K562 (cell line): ENCODE results near the gene AKT3. TPM values are rescaled to one million over a fixed set of nuclear protein-coding genes. Genes with fewer than 3 reads are reported as not detected.

ENCODE experiments used
- BACH1 ChIP-seq: fragments of 200-800 bp; sonication (Bioruptor generic); IDR thresholded peaks from 2 replicates; pipeline ENCODE4 v1.6.1; 2016; ENCODE audit warnings: missing genetic modification characterization, missing compliant biosample characterization
- CBFA2T3 ChIP-seq: fragments of 450-650 bp; IDR thresholded peaks from 2 replicates; pipeline ENCODE4 v1.6.1; 2017
- CBX5 ChIP-seq: IDR thresholded peaks from 2 replicates; pipeline ENCODE4 v1.6.1; 2014; ENCODE audit warnings: low read depth, borderline replicate concordance
- DMBX1 ChIP-seq: fragments of 250-450 bp; sonication (Bioruptor Pico); IDR thresholded peaks from 2 replicates; pipeline ENCODE4 v1.8.0; 2022; ENCODE audit warnings: inconsistent platforms, mild to moderate bottlenecking, moderate library complexity, borderline replicate concordance
- RBM34 ChIP-seq: fragments of 200-400 bp; formaldehyde crosslinking; IDR thresholded peaks from 2 replicates; pipeline ENCODE4 v1.6.1; 2018; ENCODE audit warnings: low read length, borderline replicate concordance; ENCODE audit not compliant: insufficient read depth
- ZNF830 ChIP-seq: fragments of 250-450 bp; sonication (Bioruptor Pico); IDR thresholded peaks from 2 replicates; pipeline ENCODE4 v1.5.0; 2021; ENCODE audit warnings: mild to moderate bottlenecking
- polyA plus RNA-seq, 8 experiments: library from polyadenylated mRNA; depleted of rRNA in 4 of 8; stranded (reverse) in 5 of 8; unstranded in 3 of 8; fragments of >200 nt; fragmentation: Nextera tagmentation in 2 of 8; fragmentation: Illumina TruSeq in 1 of 8; extraction: Ambion mirVana in 2 of 8; extraction: Trizol in 1 of 8; gene quantifications; 2 replicates each; pipeline versions ENCODE4 v1.2.1 to v1.2.3, GENCODE V29; 2011 to 2014; ENCODE audit warnings: inconsistent platforms in 1 of 8, missing spikeins in 1 of 8
- total RNA-seq, 7 experiments: library from RNA; depleted of rRNA in 6 of 7; stranded (reverse); fragments of >200 nt in 6 of 7; fragmentation: Illumina TruSeq in 2 of 7; extraction: Trizol in 2 of 7; gene quantifications; 2 replicates each; pipeline versions ENCODE4 v1.2.1 to v1.2.3, GENCODE V29; 2011 to 2021; ENCODE audit warnings: low replicate concordance in 1 of 7
- TF ChIP-seq, protein P1 (sequence below), 2 experiments: fragments of 450-650 bp in 1 of 2; IDR thresholded peaks; 2 replicates each; pipeline ENCODE4 v1.6.1; 2011 to 2017; ENCODE audit warnings: low read depth in 2 of 2, antibody characterized with exemption in 1 of 2, borderline replicate concordance in 1 of 2, low read length in 1 of 2, mild to moderate bottlenecking in 1 of 2, mixed read lengths in 1 of 2; ENCODE audit not compliant: control insufficient read depth in 1 of 2
- TF ChIP-seq, protein P2 (sequence below): fragments of 200-400 bp; formaldehyde crosslinking; IDR thresholded peaks from 2 replicates; pipeline ENCODE4 v1.6.1; 2017; ENCODE audit warnings: mild to moderate bottlenecking, low read depth, low read length, moderate library complexity
- TF ChIP-seq, protein P3 (sequence below), 2 experiments: fragments of 450-650 bp in 1 of 2; sonication (generic) in 1 of 2; formaldehyde crosslinking in 1 of 2; IDR thresholded peaks; 2 replicates each; pipeline versions ENCODE4 v1.7.1 to v1.9.0; 2016 to 2022; ENCODE audit warnings: inconsistent platforms in 1 of 2, mild to moderate bottlenecking in 1 of 2, missing genetic modification reagents in 1 of 2

AKT3 gene
- total and polyA plus RNA-seq, 9 of the 15 experiments (the other 6 are each of a cell fraction or from before 2014, with no cell fraction given): 0.04 to 0.54 (median 0.18) TPM; not detected in 1

DNA sequence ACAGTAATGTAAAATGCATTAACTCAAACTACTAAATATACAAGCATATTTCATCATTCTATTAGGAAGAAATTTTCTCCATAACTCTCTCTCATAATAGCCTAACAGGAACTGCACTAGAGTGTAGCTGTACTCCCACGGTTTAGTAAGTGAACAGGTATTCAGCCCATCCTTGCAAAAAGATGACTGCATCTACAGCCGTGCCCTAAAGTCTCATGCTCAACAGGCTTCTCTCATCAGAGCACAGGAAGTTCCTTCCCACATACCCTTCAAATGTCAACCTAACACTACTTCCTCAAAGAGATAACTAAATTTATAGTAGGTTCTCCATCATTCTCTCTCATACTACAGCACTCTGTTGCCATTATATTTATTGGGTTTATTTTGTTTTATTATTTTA, 251.6 kb downstream of the AKT3 start (continued):
- TF ChIP-seq CBX5 (no peak), BACH1 (tag) (no peak), CBFA2T3 (no peak), DMBX1 (CRISPR knock-in tag) (no peak), RBM34 (no peak), ZNF830 (no peak)
- TF ChIP-seq, protein P1, sequence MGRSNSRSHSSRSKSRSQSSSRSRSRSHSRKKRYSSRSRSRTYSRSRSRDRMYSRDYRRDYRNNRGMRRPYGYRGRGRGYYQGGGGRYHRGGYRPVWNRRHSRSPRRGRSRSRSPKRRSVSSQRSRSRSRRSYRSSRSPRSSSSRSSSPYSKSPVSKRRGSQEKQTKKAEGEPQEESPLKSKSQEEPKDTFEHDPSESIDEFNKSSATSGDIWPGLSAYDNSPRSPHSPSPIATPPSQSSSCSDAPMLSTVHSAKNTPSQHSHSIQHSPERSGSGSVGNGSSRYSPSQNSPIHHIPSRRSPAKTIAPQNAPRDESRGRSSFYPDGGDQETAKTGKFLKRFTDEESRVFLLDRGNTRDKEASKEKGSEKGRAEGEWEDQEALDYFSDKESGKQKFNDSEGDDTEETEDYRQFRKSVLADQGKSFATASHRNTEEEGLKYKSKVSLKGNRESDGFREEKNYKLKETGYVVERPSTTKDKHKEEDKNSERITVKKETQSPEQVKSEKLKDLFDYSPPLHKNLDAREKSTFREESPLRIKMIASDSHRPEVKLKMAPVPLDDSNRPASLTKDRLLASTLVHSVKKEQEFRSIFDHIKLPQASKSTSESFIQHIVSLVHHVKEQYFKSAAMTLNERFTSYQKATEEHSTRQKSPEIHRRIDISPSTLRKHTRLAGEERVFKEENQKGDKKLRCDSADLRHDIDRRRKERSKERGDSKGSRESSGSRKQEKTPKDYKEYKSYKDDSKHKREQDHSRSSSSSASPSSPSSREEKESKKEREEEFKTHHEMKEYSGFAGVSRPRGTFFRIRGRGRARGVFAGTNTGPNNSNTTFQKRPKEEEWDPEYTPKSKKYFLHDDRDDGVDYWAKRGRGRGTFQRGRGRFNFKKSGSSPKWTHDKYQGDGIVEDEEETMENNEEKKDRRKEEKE (IDR thresholded peaks at IDR 0.05; ENCODE audit: borderline replicate concordance in 1 of 2, control insufficient read depth in 1 of 2, low read depth in 2 of 2, low read length in 1 of 2): no peak
- TF ChIP-seq, protein P2, sequence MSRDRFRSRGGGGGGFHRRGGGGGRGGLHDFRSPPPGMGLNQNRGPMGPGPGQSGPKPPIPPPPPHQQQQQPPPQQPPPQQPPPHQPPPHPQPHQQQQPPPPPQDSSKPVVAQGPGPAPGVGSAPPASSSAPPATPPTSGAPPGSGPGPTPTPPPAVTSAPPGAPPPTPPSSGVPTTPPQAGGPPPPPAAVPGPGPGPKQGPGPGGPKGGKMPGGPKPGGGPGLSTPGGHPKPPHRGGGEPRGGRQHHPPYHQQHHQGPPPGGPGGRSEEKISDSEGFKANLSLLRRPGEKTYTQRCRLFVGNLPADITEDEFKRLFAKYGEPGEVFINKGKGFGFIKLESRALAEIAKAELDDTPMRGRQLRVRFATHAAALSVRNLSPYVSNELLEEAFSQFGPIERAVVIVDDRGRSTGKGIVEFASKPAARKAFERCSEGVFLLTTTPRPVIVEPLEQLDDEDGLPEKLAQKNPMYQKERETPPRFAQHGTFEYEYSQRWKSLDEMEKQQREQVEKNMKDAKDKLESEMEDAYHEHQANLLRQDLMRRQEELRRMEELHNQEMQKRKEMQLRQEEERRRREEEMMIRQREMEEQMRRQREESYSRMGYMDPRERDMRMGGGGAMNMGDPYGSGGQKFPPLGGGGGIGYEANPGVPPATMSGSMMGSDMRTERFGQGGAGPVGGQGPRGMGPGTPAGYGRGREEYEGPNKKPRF: no peak
- TF ChIP-seq, protein P3, sequence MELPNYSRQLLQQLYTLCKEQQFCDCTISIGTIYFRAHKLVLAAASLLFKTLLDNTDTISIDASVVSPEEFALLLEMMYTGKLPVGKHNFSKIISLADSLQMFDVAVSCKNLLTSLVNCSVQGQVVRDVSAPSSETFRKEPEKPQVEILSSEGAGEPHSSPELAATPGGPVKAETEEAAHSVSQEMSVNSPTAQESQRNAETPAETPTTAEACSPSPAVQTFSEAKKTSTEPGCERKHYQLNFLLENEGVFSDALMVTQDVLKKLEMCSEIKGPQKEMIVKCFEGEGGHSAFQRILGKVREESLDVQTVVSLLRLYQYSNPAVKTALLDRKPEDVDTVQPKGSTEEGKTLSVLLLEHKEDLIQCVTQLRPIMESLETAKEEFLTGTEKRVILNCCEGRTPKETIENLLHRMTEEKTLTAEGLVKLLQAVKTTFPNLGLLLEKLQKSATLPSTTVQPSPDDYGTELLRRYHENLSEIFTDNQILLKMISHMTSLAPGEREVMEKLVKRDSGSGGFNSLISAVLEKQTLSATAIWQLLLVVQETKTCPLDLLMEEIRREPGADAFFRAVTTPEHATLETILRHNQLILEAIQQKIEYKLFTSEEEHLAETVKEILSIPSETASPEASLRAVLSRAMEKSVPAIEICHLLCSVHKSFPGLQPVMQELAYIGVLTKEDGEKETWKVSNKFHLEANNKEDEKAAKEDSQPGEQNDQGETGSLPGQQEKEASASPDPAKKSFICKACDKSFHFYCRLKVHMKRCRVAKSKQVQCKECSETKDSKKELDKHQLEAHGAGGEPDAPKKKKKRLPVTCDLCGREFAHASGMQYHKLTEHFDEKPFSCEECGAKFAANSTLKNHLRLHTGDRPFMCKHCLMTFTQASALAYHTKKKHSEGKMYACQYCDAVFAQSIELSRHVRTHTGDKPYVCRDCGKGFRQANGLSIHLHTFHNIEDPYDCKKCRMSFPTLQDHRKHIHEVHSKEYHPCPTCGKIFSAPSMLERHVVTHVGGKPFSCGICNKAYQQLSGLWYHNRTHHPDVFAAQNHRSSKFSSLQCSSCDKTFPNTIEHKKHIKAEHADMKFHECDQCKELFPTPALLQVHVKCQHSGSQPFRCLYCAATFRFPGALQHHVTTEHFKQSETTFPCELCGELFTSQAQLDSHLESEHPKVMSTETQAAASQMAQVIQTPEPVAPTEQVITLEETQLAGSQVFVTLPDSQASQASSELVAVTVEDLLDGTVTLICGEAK (IDR thresholded peaks at IDR 0.05): no peak
- TF ChIP-seq, protein P3 (CRISPR knock-in tag; IDR thresholded peaks at IDR 0.05): no peak
